HFFc6 (cell line): ENCODE measurements around the gene TSPAN33. TPM values are rescaled to one million over a fixed set of nuclear protein-coding genes. Genes with fewer than 3 reads are reported as not detected.

Source experiments
- DNase-seq: peaks from one replicate; pipeline ENCODE4 v3.0.0-alpha.2; 2018
- H3K27ac Mint-ChIP-seq: 2 replicates; pipeline ENCODE4 v1.8.0; 2020; ENCODE audit warnings: mild to moderate bottlenecking, mixed read lengths
- H3K27me3 Mint-ChIP-seq: 2 replicates; pipeline ENCODE4 v1.8.0; 2021; ENCODE audit warnings: mild to moderate bottlenecking, moderate library complexity, mixed read lengths; ENCODE audit not compliant: insufficient read depth
- H3K36me3 Mint-ChIP-seq: 2 replicates; pipeline ENCODE4 v1.8.0; 2021; ENCODE audit warnings: low read depth, mixed read lengths
- H3K4me1 Mint-ChIP-seq: 2 replicates; pipeline ENCODE4 v1.8.0; 2020; ENCODE audit warnings: low read depth, mixed read lengths
- H3K4me3 Mint-ChIP-seq: 2 replicates; pipeline ENCODE4 v1.8.0; 2020; ENCODE audit warnings: mild to moderate bottlenecking, moderate library complexity, mixed read lengths
- H3K9me3 Mint-ChIP-seq: 2 replicates; pipeline ENCODE4 v1.8.0; 2020; ENCODE audit warnings: mild to moderate bottlenecking, mixed read lengths
- total RNA-seq, 6 experiments: library from RNA; stranded (reverse); fragmentation: NEBNext Ultra II Directional; extraction: Animal tissue kit (Norgen Biotek cat#: 25700); gene quantifications; 2 replicates in 1 of 6; 3 replicates in 5 of 6; pipeline ENCODE4 v1.2.3, GENCODE V29; 2021
- TF ChIP-seq, protein P1 (sequence below): fragments of 200-600 bp; sonication (generic); IDR thresholded peaks from 2 replicates; pipeline ENCODE4 v1.5.0; 2021; ENCODE audit warnings: antibody characterized with exemption, mild to moderate bottlenecking

TSPAN33 gene
- total RNA-seq, 6 experiments from 2014 or later: 0.12 to 0.30 (median 0.19) TPM; not detected in 1

DNA sequence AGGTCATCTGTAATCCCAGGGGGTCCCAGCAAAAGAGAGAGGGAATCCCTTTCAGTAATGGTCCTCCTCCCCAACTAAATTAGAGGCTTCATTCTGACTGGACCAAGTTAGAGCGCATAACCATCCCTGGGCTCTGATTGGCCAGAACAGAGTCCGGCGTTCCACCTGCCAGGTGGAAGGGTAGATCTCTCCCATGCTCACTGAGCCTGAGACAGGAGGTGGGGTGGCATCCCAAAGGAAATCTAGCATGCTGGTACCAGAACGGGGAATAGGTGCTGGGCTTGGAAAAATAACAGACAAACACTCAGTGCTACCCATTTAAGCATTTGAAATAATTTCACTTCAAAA is 21.0 kb upstream of the TSPAN33 start:
- H3K4me1 Mint-ChIP-seq: no peaks in the 10 kb centered on the region
- peaks cover 12% of the 10 kb centered on the region; the same call in 1 of the 2 replicates for H3K9me3 Mint-ChIP-seq
- H3K4me3 Mint-ChIP-seq: no peak overlapping the region
- H3K27ac Mint-ChIP-seq: no peak overlapping the region
- no peak for DNase-seq
- TF ChIP-seq, protein P1, sequence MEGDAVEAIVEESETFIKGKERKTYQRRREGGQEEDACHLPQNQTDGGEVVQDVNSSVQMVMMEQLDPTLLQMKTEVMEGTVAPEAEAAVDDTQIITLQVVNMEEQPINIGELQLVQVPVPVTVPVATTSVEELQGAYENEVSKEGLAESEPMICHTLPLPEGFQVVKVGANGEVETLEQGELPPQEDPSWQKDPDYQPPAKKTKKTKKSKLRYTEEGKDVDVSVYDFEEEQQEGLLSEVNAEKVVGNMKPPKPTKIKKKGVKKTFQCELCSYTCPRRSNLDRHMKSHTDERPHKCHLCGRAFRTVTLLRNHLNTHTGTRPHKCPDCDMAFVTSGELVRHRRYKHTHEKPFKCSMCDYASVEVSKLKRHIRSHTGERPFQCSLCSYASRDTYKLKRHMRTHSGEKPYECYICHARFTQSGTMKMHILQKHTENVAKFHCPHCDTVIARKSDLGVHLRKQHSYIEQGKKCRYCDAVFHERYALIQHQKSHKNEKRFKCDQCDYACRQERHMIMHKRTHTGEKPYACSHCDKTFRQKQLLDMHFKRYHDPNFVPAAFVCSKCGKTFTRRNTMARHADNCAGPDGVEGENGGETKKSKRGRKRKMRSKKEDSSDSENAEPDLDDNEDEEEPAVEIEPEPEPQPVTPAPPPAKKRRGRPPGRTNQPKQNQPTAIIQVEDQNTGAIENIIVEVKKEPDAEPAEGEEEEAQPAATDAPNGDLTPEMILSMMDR: no peak
- 0 out of 2 replicates have a peak, but pooled peaks cover 10% of the 10 kb centered on the region for H3K36me3 Mint-ChIP-seq
- H3K27me3 Mint-ChIP-seq: peaks cover 18% of the 10 kb centered on the region

DNA sequence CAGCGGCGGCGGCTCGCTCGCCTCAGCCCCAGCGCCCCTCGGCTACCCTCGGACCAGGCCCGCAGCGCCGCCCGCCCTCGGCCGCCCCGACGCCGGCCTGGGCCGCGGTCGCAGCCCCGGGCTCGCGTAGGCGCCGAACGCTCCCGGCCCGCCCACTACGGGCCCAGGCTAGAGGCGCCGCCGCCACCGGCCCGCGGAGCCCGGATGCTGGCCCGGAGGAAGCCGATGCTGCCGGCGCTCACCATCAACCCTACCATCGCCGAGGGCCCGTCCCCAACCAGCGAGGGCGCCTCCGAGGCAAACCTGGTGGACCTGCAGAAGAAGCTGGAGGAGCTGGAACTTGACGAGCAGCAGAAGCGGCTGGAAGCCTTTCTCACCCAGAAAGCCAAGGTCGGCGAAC is 18.2 kb upstream of the TSPAN33 start:
- TF ChIP-seq, protein P1: no peak
- no peak for DNase-seq
- peaks cover 4% of the 10 kb centered on the region; the same call in 1 of the 2 replicates for H3K9me3 Mint-ChIP-seq
- H3K36me3 Mint-ChIP-seq: 0 out of 2 replicates have a peak, but pooled peaks cover 4% of the 10 kb centered on the region
- H3K27me3 Mint-ChIP-seq: peaks cover 21% of the 10 kb centered on the region
- no peak overlapping the region for H3K27ac Mint-ChIP-seq
- H3K4me1 Mint-ChIP-seq: no peaks in the 10 kb centered on the region
- H3K4me3 Mint-ChIP-seq: no peak overlapping the region

DNA sequence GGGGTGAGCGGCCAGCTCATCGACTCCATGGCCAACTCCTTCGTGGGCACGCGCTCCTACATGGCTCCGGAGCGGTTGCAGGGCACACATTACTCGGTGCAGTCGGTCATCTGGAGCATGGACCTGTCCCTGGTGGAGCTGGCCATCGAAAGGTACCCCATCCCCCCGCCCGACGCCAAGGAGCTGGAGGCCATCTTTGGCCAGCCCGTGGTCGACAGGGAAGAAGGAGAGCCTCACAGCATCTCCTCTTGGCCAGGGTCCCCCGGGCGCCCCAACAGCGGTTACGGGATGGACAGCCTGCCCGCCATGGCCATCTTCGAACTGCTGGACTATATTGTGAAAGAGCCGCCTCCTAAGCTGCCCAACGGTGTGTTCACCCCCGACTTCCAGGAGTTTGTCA is 17.4 kb upstream of the TSPAN33 start:
- Mint-ChIP-seq H3K4me1 (no peaks in the 10 kb centered on the region), H3K9me3 (no peaks in the 10 kb centered on the region), H3K27ac (no peak overlapping the region), H3K27me3 (peaks cover 23% of the 10 kb centered on the region), H3K4me3 (no peak overlapping the region), H3K36me3 (no peaks in the 10 kb centered on the region)
- DNase-seq: no peak
- TF ChIP-seq, protein P1: no peak

DNA sequence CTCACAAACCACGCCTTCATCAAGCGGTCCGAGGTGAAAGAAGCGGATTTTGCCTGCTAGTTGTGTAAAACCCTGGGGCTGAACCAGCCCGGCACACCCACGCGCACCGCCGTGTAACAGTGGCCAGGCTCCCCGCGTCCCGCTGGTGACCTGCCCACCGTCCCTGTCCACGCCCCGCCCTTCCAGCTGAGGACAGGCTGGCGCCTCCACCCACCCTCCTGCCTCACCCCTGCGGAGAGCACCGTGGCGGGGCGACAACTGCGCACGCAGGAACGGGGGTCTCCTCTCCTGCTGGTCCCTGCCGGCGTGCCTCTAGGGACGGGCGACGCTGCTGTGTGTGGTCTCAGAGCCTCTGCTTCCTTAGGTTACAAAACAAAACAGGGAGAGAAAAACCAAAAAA is 16.9 kb upstream of the TSPAN33 start:
- no peak overlapping the region for H3K27ac Mint-ChIP-seq
- H3K9me3 Mint-ChIP-seq: no peaks in the 10 kb centered on the region
- DNase-seq: no peak
- H3K36me3 Mint-ChIP-seq: no peaks in the 10 kb centered on the region
- no peak overlapping the region for H3K4me3 Mint-ChIP-seq
- TF ChIP-seq, protein P1: no peak
- H3K4me1 Mint-ChIP-seq: no peaks in the 10 kb centered on the region
- peaks cover 28% of the 10 kb centered on the region for H3K27me3 Mint-ChIP-seq

DNA sequence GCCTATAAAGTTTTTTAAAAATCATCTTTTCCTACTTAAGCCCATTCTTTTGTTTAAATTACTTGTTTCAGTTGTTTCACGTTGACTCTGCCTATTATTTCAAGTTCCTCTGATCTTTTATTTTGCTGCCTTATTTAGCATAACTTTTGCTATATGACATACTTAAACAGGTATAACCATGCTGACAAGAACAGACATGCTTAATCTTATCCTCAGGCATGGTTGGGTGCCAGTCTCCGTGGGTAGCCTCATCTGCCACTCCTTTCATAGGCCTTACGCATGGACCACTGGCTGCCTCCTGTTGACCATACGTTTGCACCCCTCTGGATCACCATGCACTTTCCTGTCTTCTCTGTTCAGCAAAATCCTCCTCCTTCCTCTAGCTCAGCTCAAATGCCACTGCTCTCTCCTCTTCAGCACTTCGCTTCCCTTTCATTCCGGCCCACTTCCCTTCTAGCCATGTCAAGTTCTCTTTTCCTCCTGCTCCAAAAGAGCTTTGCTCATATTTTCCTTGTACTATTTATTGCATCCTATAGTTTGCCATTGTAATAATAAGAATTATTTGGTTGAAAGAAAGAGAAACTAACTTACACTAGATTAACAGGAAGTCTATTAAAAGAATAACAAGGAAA is 10.0 kb upstream of the TSPAN33 start:
- Mint-ChIP-seq H3K27me3 (peaks cover 23% of the 10 kb centered on the region), H3K27ac (no peak overlapping the region), H3K36me3 (no peaks in the 10 kb centered on the region), H3K9me3 (no peaks in the 10 kb centered on the region), H3K4me1 (no peaks in the 10 kb centered on the region), H3K4me3 (no peak overlapping the region)
- DNase-seq: no peak
- TF ChIP-seq, protein P1: no peak
